ENCODE results near the gene CASP2.
A peak's percentile ranks its signal among the peaks of the same experiment; 100 is the strongest.

CASP2 gene

GRCh38 chr7:143287935-143288826, at the start of gene CASP2:
Gene CASP2, plus strand, starts transcription at chr7:143288351. Its CDS starts 105 bp downstream, at chr7:143288456.
- H3K4me1 ChIP-seq (ENCODE audit: control insufficient read depth, insufficient read depth, low read length, unreplicated experiment), result peaks cover 28% of the 10 kb centered on the region
- peak within 1 kb of the TSS; percentile 45 for H3K27ac ChIP-seq (ENCODE audit: low read depth, low read length)

GRCh38 chr7:143239813-143240212, 48.3 kb upstream of the CASP2 start:
- Histone ChIP-seq H3K27ac (ENCODE audit: low read depth, low read length) (peak overlapping the region; percentile 65), H3K27me3 (ENCODE audit: insufficient read depth, low read length) (no peaks in the 10 kb centered on the region), H3K79me2 (ENCODE audit: control insufficient read depth, insufficient read depth, low read length, unreplicated experiment) (no peaks in the 10 kb centered on the region), H2AFZ (ENCODE audit: low read length, unreplicated experiment) (peak overlapping the region; percentile 24), H3K4me3 (ENCODE audit: low read depth, low read length) (peak overlapping the region; percentile 57), H3K36me3 (ENCODE audit: insufficient read depth, low read length) (no peaks in the 10 kb centered on the region), H3K4me1 (ENCODE audit: control insufficient read depth, insufficient read depth, low read length, unreplicated experiment) (peaks cover 28% of the 10 kb centered on the region)

More at GRCh38 chr7:143287935-143288826, at the start of gene CASP2:
- Histone ChIP-seq H3K4me3 (ENCODE audit: low read depth, low read length) (peak within 1 kb of the TSS; percentile 91), H3K36me3 (ENCODE audit: insufficient read depth, low read length) (peaks cover 13% of the 10 kb centered on the region), H3K27me3 (ENCODE audit: insufficient read depth, low read length) (no peaks in the 10 kb centered on the region), H3K79me2 (ENCODE audit: control insufficient read depth, insufficient read depth, low read length, unreplicated experiment) (peaks cover 41% of the 10 kb centered on the region), H2AFZ (ENCODE audit: low read length, unreplicated experiment) (peak within 1 kb of the TSS; percentile 74)

- H3K27ac ChIP-seq (ENCODE audit: low read depth, low read length), result peak overlapping the region; percentile 65
- H3K36me3 ChIP-seq (ENCODE audit: insufficient read depth, low read length), result no peaks in the 10 kb centered on the region
- H3K27me3 ChIP-seq (ENCODE audit: insufficient read depth, low read length), result no peaks in the 10 kb centered on the region
- H3K4me1 ChIP-seq (ENCODE audit: control insufficient read depth, insufficient read depth, low read length, unreplicated experiment), result peaks cover 34% of the 10 kb centered on the region
- no peaks in the 10 kb centered on the region for H3K79me2 ChIP-seq (ENCODE audit: control insufficient read depth, insufficient read depth, low read length, unreplicated experiment)
- H2AFZ ChIP-seq (ENCODE audit: low read length, unreplicated experiment), result peak overlapping the region; percentile 44
- H3K4me3 ChIP-seq (ENCODE audit: low read depth, low read length), result peak overlapping the region; percentile 57
These were observed 47.6 kb upstream of the CASP2 start for GRCh38 chr7:143240291-143241168.

- Histone ChIP-seq H3K79me2 (ENCODE audit: control insufficient read depth, insufficient read depth, low read length, unreplicated experiment) (no peaks in the 10 kb centered on the region), H3K27me3 (ENCODE audit: insufficient read depth, low read length) (no peaks in the 10 kb centered on the region), H3K4me3 (ENCODE audit: low read depth, low read length) (no peak overlapping the region), H2AFZ (ENCODE audit: low read length, unreplicated experiment) (no peak overlapping the region), H3K27ac (ENCODE audit: low read depth, low read length) (no peak overlapping the region), H3K4me1 (ENCODE audit: control insufficient read depth, insufficient read depth, low read length, unreplicated experiment) (peaks cover 34% of the 10 kb centered on the region), H3K36me3 (ENCODE audit: insufficient read depth, low read length) (no peaks in the 10 kb centered on the region)
These were observed 45.8 kb upstream of the CASP2 start for GRCh38 chr7:143242306-143242705.

GRCh38 chr7:143243111-143243510, 45.0 kb upstream of the CASP2 start:
- H3K36me3 ChIP-seq (ENCODE audit: insufficient read depth, low read length), result no peaks in the 10 kb centered on the region
- H3K79me2 ChIP-seq (ENCODE audit: control insufficient read depth, insufficient read depth, low read length, unreplicated experiment), result no peaks in the 10 kb centered on the region
- H2AFZ ChIP-seq (ENCODE audit: low read length, unreplicated experiment), result no peak overlapping the region
- H3K4me3 ChIP-seq (ENCODE audit: low read depth, low read length), result no peak overlapping the region
- no peaks in the 10 kb centered on the region for H3K27me3 ChIP-seq (ENCODE audit: insufficient read depth, low read length)
- H3K4me1 ChIP-seq (ENCODE audit: control insufficient read depth, insufficient read depth, low read length, unreplicated experiment), result peaks cover 34% of the 10 kb centered on the region
- H3K27ac ChIP-seq (ENCODE audit: low read depth, low read length), result no peak overlapping the region

GRCh38 chr7:143243614-143244013, 44.5 kb upstream of the CASP2 start:
- Histone ChIP-seq H3K36me3 (ENCODE audit: insufficient read depth, low read length) (no peaks in the 10 kb centered on the region), H3K27me3 (ENCODE audit: insufficient read depth, low read length) (no peaks in the 10 kb centered on the region), H3K27ac (ENCODE audit: low read depth, low read length) (no peak overlapping the region), H3K4me1 (ENCODE audit: control insufficient read depth, insufficient read depth, low read length, unreplicated experiment) (peaks cover 33% of the 10 kb centered on the region), H3K79me2 (ENCODE audit: control insufficient read depth, insufficient read depth, low read length, unreplicated experiment) (no peaks in the 10 kb centered on the region), H2AFZ (ENCODE audit: low read length, unreplicated experiment) (no peak overlapping the region), H3K4me3 (ENCODE audit: low read depth, low read length) (no peak overlapping the region)

DNA sequence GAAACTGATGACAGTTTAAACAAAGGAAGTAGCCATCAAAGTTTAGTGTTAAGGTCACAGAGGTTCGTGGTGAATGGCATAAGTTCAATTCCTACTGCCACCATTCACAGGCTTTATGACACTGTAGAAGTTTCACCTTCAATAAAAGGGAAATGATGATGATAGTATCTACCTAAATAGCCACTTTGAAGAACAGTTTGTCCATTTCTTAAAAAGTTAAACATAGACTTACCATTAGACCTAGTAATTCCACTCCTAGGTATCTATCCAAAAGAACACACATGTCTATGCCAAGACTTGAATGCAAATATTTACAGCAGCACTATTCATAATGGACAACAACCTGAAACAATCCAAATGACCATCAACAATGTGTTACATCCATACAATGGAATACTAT, 43.8 kb upstream of the CASP2 start:
- Histone ChIP-seq H2AFZ (ENCODE audit: low read length, unreplicated experiment) (no peak overlapping the region), H3K4me1 (ENCODE audit: control insufficient read depth, insufficient read depth, low read length, unreplicated experiment) (peaks cover 26% of the 10 kb centered on the region), H3K79me2 (ENCODE audit: control insufficient read depth, insufficient read depth, low read length, unreplicated experiment) (no peaks in the 10 kb centered on the region), H3K27me3 (ENCODE audit: insufficient read depth, low read length) (no peaks in the 10 kb centered on the region), H3K4me3 (ENCODE audit: low read depth, low read length) (no peak overlapping the region), H3K36me3 (ENCODE audit: insufficient read depth, low read length) (no peaks in the 10 kb centered on the region), H3K27ac (ENCODE audit: low read depth, low read length) (no peak overlapping the region)

DNA sequence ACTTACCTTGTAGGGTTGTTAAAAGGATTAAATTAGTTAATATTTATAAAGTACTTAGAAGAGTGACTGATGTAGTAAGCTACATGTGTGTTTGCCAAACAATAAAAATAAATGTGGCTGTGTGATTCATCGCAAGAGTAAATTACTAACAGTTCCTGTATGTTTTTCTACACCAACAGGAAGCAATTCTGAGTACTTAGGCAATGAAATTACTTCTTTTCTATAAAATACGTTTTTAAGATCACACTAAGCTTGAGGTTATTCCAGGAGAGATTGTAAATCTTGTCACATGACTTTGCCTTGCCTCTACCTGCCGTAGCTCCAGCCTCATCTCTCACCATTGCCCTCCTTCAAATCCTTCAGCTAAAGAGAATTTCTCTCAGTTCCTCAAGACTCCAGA, 43.0 kb upstream of the CASP2 start:
- no peak overlapping the region for H2AFZ ChIP-seq (ENCODE audit: low read length, unreplicated experiment)
- H3K4me1 ChIP-seq (ENCODE audit: control insufficient read depth, insufficient read depth, low read length, unreplicated experiment), result peaks cover 18% of the 10 kb centered on the region
- H3K4me3 ChIP-seq (ENCODE audit: low read depth, low read length), result no peak overlapping the region
- H3K27me3 ChIP-seq (ENCODE audit: insufficient read depth, low read length), result no peaks in the 10 kb centered on the region
- no peak overlapping the region for H3K27ac ChIP-seq (ENCODE audit: low read depth, low read length)
- H3K79me2 ChIP-seq (ENCODE audit: control insufficient read depth, insufficient read depth, low read length, unreplicated experiment), result no peaks in the 10 kb centered on the region
- no peaks in the 10 kb centered on the region for H3K36me3 ChIP-seq (ENCODE audit: insufficient read depth, low read length)

GRCh38 chr7:143247372-143247771, 40.8 kb upstream of the CASP2 start:
- Histone ChIP-seq H3K4me1 (ENCODE audit: control insufficient read depth, insufficient read depth, low read length, unreplicated experiment) (peaks cover 10% of the 10 kb centered on the region), H2AFZ (ENCODE audit: low read length, unreplicated experiment) (no peak overlapping the region), H3K27me3 (ENCODE audit: insufficient read depth, low read length) (no peaks in the 10 kb centered on the region), H3K4me3 (ENCODE audit: low read depth, low read length) (no peak overlapping the region), H3K36me3 (ENCODE audit: insufficient read depth, low read length) (no peaks in the 10 kb centered on the region), H3K79me2 (ENCODE audit: control insufficient read depth, insufficient read depth, low read length, unreplicated experiment) (no peaks in the 10 kb centered on the region), H3K27ac (ENCODE audit: low read depth, low read length) (no peak overlapping the region)

DNA sequence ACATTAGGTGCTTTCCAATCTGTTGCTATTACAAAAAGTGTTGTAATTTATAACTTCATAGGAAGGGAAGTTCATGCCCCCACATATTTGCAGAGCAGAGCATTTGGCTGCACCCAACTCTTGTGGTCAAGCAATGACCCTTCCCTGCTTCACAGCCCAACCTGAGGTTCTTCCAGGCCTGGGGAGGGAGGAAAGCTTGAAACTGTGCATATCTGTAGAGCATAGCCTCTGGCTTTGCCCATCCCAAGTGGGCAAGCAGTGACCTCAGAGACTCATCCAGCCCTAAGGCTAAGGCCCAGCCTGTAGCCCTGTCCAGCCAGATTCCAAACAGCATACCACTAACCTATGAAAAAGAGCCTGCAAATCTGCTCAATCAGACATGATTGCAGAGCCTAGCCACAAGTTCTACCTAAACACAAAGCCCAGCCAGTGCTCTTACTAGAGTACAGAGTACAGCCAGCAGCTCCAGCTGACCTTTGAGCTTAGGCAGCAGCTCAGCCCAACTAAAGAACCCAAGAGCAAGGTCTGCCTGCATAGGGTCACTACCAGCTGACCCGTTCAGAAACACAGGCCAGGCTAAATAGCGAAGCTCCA, 39.3 kb upstream of the CASP2 start:
- Histone ChIP-seq H3K4me1 (ENCODE audit: control insufficient read depth, insufficient read depth, low read length, unreplicated experiment) (peaks cover 10% of the 10 kb centered on the region), H2AFZ (ENCODE audit: low read length, unreplicated experiment) (no peak overlapping the region), H3K79me2 (ENCODE audit: control insufficient read depth, insufficient read depth, low read length, unreplicated experiment) (no peaks in the 10 kb centered on the region), H3K27ac (ENCODE audit: low read depth, low read length) (no peak overlapping the region), H3K27me3 (ENCODE audit: insufficient read depth, low read length) (no peaks in the 10 kb centered on the region), H3K36me3 (ENCODE audit: insufficient read depth, low read length) (no peaks in the 10 kb centered on the region), H3K4me3 (ENCODE audit: low read depth, low read length) (no peak overlapping the region)

Data from ACC112 (cell line).